ENCODE results near the gene DUSP16.

DNA sequence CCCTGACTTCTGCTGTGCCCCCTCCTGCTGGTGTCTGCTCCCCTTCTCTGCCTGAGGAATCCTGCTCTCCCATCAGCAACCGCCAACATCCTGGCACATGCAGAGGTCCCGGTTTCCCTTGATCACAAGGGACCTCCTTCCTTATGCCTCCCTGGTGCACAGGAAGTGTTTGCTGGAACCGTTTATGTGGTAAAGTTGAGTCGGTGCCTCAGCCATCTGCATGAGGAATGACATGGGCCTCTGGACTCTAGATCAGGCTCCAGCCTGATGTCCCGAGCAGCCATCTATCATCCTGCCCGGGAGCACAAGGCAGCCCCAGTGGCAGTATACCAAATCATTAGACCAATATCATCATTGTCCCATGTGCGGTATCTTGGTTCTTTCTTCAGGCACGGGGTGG, 115.4 kb downstream of the DUSP16 start:
- no peak for TF ChIP-seq CTCF (IDR thresholded peaks at IDR 0.05; ENCODE audit: borderline replicate concordance, extremely low read depth, low read length, poor library complexity, severe bottlenecking)
- TF ChIP-seq EZH2 (IDR thresholded peaks at IDR 0.05; ENCODE audit: borderline replicate concordance, low read depth, low read length, severe bottlenecking) = no peak
